Measurements from ENCODE around the gene TUT7.

DNA sequence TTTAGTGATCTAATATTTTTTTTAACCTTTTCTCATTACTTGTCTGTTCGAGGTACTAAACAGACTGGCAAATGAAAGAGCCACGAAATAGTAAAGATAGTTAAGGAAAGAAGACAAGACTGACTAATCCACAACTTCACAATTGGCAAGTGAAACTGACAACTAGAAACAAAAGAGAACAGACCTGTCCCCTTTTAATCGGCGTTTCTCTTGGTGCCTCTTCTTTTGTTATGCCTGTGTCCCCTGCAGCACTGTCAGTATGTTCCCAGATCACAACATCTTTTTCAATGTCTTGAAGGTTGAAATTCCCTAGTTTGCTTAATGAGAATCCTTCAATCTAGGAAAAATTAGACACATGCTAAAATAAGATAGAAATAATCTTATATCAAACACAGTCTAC, 26.1 kb downstream of the TUT7 start:
- TF ChIP-seq, protein P1, sequence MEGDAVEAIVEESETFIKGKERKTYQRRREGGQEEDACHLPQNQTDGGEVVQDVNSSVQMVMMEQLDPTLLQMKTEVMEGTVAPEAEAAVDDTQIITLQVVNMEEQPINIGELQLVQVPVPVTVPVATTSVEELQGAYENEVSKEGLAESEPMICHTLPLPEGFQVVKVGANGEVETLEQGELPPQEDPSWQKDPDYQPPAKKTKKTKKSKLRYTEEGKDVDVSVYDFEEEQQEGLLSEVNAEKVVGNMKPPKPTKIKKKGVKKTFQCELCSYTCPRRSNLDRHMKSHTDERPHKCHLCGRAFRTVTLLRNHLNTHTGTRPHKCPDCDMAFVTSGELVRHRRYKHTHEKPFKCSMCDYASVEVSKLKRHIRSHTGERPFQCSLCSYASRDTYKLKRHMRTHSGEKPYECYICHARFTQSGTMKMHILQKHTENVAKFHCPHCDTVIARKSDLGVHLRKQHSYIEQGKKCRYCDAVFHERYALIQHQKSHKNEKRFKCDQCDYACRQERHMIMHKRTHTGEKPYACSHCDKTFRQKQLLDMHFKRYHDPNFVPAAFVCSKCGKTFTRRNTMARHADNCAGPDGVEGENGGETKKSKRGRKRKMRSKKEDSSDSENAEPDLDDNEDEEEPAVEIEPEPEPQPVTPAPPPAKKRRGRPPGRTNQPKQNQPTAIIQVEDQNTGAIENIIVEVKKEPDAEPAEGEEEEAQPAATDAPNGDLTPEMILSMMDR (tag by site-specific recombination; IDR thresholded peaks at IDR 0.05) = no peak
- TF ChIP-seq, protein P2, sequence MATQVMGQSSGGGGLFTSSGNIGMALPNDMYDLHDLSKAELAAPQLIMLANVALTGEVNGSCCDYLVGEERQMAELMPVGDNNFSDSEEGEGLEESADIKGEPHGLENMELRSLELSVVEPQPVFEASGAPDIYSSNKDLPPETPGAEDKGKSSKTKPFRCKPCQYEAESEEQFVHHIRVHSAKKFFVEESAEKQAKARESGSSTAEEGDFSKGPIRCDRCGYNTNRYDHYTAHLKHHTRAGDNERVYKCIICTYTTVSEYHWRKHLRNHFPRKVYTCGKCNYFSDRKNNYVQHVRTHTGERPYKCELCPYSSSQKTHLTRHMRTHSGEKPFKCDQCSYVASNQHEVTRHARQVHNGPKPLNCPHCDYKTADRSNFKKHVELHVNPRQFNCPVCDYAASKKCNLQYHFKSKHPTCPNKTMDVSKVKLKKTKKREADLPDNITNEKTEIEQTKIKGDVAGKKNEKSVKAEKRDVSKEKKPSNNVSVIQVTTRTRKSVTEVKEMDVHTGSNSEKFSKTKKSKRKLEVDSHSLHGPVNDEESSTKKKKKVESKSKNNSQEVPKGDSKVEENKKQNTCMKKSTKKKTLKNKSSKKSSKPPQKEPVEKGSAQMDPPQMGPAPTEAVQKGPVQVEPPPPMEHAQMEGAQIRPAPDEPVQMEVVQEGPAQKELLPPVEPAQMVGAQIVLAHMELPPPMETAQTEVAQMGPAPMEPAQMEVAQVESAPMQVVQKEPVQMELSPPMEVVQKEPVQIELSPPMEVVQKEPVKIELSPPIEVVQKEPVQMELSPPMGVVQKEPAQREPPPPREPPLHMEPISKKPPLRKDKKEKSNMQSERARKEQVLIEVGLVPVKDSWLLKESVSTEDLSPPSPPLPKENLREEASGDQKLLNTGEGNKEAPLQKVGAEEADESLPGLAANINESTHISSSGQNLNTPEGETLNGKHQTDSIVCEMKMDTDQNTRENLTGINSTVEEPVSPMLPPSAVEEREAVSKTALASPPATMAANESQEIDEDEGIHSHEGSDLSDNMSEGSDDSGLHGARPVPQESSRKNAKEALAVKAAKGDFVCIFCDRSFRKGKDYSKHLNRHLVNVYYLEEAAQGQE (tag by site-specific recombination; IDR thresholded peaks at IDR 0.05) = no peak
- TF ChIP-seq, protein P3, sequence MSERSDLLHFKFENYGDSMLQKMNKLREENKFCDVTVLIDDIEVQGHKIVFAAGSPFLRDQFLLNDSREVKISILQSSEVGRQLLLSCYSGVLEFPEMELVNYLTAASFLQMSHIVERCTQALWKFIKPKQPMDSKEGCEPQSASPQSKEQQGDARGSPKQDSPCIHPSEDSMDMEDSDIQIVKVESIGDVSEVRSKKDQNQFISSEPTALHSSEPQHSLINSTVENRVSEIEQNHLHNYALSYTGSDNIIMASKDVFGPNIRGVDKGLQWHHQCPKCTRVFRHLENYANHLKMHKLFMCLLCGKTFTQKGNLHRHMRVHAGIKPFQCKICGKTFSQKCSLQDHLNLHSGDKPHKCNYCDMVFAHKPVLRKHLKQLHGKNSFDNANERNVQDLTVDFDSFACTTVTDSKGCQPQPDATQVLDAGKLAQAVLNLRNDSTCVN (tag by site-specific recombination; optimal IDR thresholded peaks at IDR 0.05) = no peak
- TF ChIP-seq ZBTB21 (tag by site-specific recombination; IDR thresholded peaks at IDR 0.05) (no peak), ZNF335 (tag by site-specific recombination; conservative IDR thresholded peaks at IDR 0.05) (no peak), ZNF791 (tag by site-specific recombination; IDR thresholded peaks at IDR 0.05) (no peak), ZNF837 (tag by site-specific recombination; IDR thresholded peaks at IDR 0.05) (no peak)
- TF ChIP-seq, protein P4, sequence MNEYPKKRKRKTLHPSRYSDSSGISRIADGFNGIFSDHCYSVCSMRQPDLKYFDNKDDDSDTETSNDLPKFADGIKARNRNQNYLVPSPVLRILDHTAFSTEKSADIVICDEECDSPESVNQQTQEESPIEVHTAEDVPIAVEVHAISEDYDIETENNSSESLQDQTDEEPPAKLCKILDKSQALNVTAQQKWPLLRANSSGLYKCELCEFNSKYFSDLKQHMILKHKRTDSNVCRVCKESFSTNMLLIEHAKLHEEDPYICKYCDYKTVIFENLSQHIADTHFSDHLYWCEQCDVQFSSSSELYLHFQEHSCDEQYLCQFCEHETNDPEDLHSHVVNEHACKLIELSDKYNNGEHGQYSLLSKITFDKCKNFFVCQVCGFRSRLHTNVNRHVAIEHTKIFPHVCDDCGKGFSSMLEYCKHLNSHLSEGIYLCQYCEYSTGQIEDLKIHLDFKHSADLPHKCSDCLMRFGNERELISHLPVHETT (tag by site-specific recombination; IDR thresholded peaks at IDR 0.05) = no peak
